ENCODE measurements around the gene SLC17A8. TPM values are rescaled to one million over a fixed set of nuclear protein-coding genes. Genes with fewer than 3 reads are reported as not detected.

The SLC17A8 gene
- polyA plus RNA-seq, 1 donor from 2014 or later, result 0.22 TPM

GRCh38 chr12:100447381-100447780 is 90.5 kb downstream of the SLC17A8 start:
- Histone ChIP-seq H3K4me3 (ENCODE audit: low read length) (no peak overlapping the region), H4K20me1 (ENCODE audit: insufficient read depth) (no peaks in the 10 kb centered on the region), H3K27ac (ENCODE audit: low read length) (no peak overlapping the region), H3K9me2 (ENCODE audit: insufficient read depth, low read length) (no peaks in the 10 kb centered on the region), H3K9ac (ENCODE audit: low read length) (no peak overlapping the region), H3K36me3 (ENCODE audit: insufficient read depth, low read length) (no peaks in the 10 kb centered on the region), H3K27me3 (ENCODE audit: insufficient read depth, low read depth, low read length) (no peaks in the 10 kb centered on the region), H3K4me2 (ENCODE audit: low read length) (no peak overlapping the region), H3K79me2 (replicated peaks; ENCODE audit: insufficient read depth, low read length) (no peaks in the 10 kb centered on the region), H3F3A (ENCODE audit: insufficient read depth, low read length, poor library complexity, severe bottlenecking) (no peaks in the 10 kb centered on the region), H3K9me3 (ENCODE audit: low read length) (no peaks in the 10 kb centered on the region), H2AFZ (ENCODE audit: low read depth, low read length) (no peak overlapping the region)
- TF ChIP-seq CTCF (IDR thresholded peaks at IDR 0.05; ENCODE audit: poor library complexity, severe bottlenecking) (no peak), REST (IDR thresholded peaks at IDR 0.05; ENCODE audit: borderline replicate concordance) (no peak), TAF1 (IDR thresholded peaks at IDR 0.05; ENCODE audit: low read depth) (no peak), EP300 (conservative IDR thresholded peaks at IDR 0.05; ENCODE audit: poor library complexity, severe bottlenecking) (no peak), SMC3 (conservative IDR thresholded peaks at IDR 0.05; ENCODE audit: poor library complexity) (no peak), POLR2AphosphoS5 (IDR thresholded peaks at IDR 0.05) (no peak), RAD21 (conservative IDR thresholded peaks at IDR 0.05) (no peak), MXI1 (conservative IDR thresholded peaks at IDR 0.05; ENCODE audit: poor library complexity, severe bottlenecking) (no peak), EZH2 (IDR thresholded peaks at IDR 0.05; ENCODE audit: borderline replicate concordance, insufficient read depth, low read length, poor library complexity, severe bottlenecking) (no peak)

- no peak overlapping the region for H3K4me2 ChIP-seq (ENCODE audit: low read length)
- no peak overlapping the region for H3K4me3 ChIP-seq (ENCODE audit: low read length)
- H3K9ac ChIP-seq (ENCODE audit: low read length), result no peak overlapping the region
- no peaks in the 10 kb centered on the region for H3F3A ChIP-seq (ENCODE audit: insufficient read depth, low read length, poor library complexity, severe bottlenecking)
- no peak for TF ChIP-seq EP300 (conservative IDR thresholded peaks at IDR 0.05; ENCODE audit: poor library complexity, severe bottlenecking)
- TF ChIP-seq TAF1 (IDR thresholded peaks at IDR 0.05; ENCODE audit: low read depth), result no peak
- no peak for TF ChIP-seq SMC3 (conservative IDR thresholded peaks at IDR 0.05; ENCODE audit: poor library complexity)
- TF ChIP-seq RAD21 (conservative IDR thresholded peaks at IDR 0.05), result no peak
- TF ChIP-seq REST (IDR thresholded peaks at IDR 0.05; ENCODE audit: borderline replicate concordance), result no peak
- no peak for TF ChIP-seq MXI1 (conservative IDR thresholded peaks at IDR 0.05; ENCODE audit: poor library complexity, severe bottlenecking)
- TF ChIP-seq EZH2 (IDR thresholded peaks at IDR 0.05; ENCODE audit: borderline replicate concordance, insufficient read depth, low read length, poor library complexity, severe bottlenecking), result no peak
- TF ChIP-seq POLR2AphosphoS5 (IDR thresholded peaks at IDR 0.05), result no peak
- TF ChIP-seq CTCF (IDR thresholded peaks at IDR 0.05; ENCODE audit: poor library complexity, severe bottlenecking), result no peak
- H3K9me3 ChIP-seq (ENCODE audit: low read length), result no peaks in the 10 kb centered on the region
- no peaks in the 10 kb centered on the region for H3K27me3 ChIP-seq (ENCODE audit: insufficient read depth, low read depth, low read length)
- no peak overlapping the region for H3K27ac ChIP-seq (ENCODE audit: low read length)
- no peaks in the 10 kb centered on the region for H3K79me2 ChIP-seq (replicated peaks; ENCODE audit: insufficient read depth, low read length)
- no peaks in the 10 kb centered on the region for H3K36me3 ChIP-seq (ENCODE audit: insufficient read depth, low read length)
- H2AFZ ChIP-seq (ENCODE audit: low read depth, low read length), result no peak overlapping the region
- H3K9me2 ChIP-seq (ENCODE audit: insufficient read depth, low read length), result no peaks in the 10 kb centered on the region
- no peaks in the 10 kb centered on the region for H4K20me1 ChIP-seq (ENCODE audit: insufficient read depth)
Observed at GRCh38 chr12:100448656-100449055, 91.8 kb downstream of the SLC17A8 start.
